HCT116 (cell line): Measurements from ENCODE around the gene APH1B. TPM values are rescaled to one million over a fixed set of nuclear protein-coding genes. Genes with fewer than 3 reads are reported as not detected.

ENCODE experiments used
- ATAC-seq: fragments of 200-7000 bp; cut with Tn5 transposase; 2 replicates; pipeline ENCODE4 v1.9.1; 2020; ENCODE audit warnings: mild to moderate bottlenecking, moderate library complexity
- BruUV-seq: library from RNA; stranded (reverse); fragments of 400-500 nt; replicated peaks from 2 replicates; lab custom pipeline; 2021; lab: Mats Ljungman, UMichigan
- CTCF ChIA-PET: fragments of 300-600 bp; sonication (Branson Sonifier 250); formaldehyde crosslinking; loops from one replicate; lab custom pipeline; 2021; ENCODE audit warnings: antibody characterized with exemption; lab: Charles Lee
- POLR2A ChIA-PET: fragments of 300-600, 350-600 bp; sonication (Branson Sonifier 250); formaldehyde crosslinking; loops from one replicate; lab custom pipeline; 2021; ENCODE audit warnings: antibody characterized with exemption; lab: Charles Lee
- RAD21 ChIA-PET, 2 experiments: fragments of 300-600 bp; sonication (Branson Sonifier 250); formaldehyde crosslinking; loops; one replicate each; lab custom pipeline; 2023; ENCODE audit warnings: low total read pairs in 2 of 2; ENCODE audit not compliant: uncharacterized antibody in 2 of 2, unreplicated experiment in 2 of 2, low non-redundant PET in 1 of 2; lab: Charles Lee
- DNase-seq: peaks from one replicate; pipeline ENCODE4 v3.0.0-alpha.2; 2010; ENCODE audit warnings: low read depth, low spot score
- H2AFZ ChIP-seq: fragments of 200-600 bp; shearing (Covaris generic), sonication (generic); 2 replicates; pipeline ENCODE4 v1.6.1; 2017; ENCODE audit warnings: low read depth, mixed run types, mixed read lengths, antibody characterized with exemption, low read length; ENCODE audit not compliant: poor library complexity, severe bottlenecking
- H3K27ac ChIP-seq: 2 replicates; pipeline ENCODE4 v1.5.1; 2012; ENCODE audit warnings: low read depth, low read length
- H3K27me3 ChIP-seq: fragments of 200-600 bp; sonication (generic); 2 replicates; pipeline ENCODE4 v1.6.1; 2016; ENCODE audit warnings: mixed run types, low read length, mixed read lengths; ENCODE audit not compliant: insufficient read depth
- H3K36me3 ChIP-seq, 2 experiments: fragments of 200-500 bp in 1 of 2; fragments of 200-600 bp in 1 of 2; sonication (Bioruptor generic) in 1 of 2; sonication (generic) in 1 of 2; 2 replicates each; pipeline versions ENCODE4 v1.5.1 to v1.6.1; 2014 to 2016; ENCODE audit warnings: low read length in 2 of 2, inconsistent platforms in 1 of 2, mixed read lengths in 1 of 2, mixed run types in 1 of 2; ENCODE audit not compliant: insufficient read depth in 2 of 2, control insufficient read depth in 1 of 2
- H3K4me1 ChIP-seq, 2 experiments: fragments of 200-600 bp in 1 of 2; sonication (generic) in 1 of 2; 2 replicates each; pipeline versions ENCODE4 v1.5.1 to v1.6.1; 2012 to 2017; ENCODE audit warnings: low read length in 2 of 2, inconsistent platforms in 1 of 2, mild to moderate bottlenecking in 1 of 2, mixed read lengths in 1 of 2, mixed run types in 1 of 2, moderate library complexity in 1 of 2; ENCODE audit not compliant: insufficient read depth in 2 of 2, control insufficient read depth in 1 of 2
- H3K4me2 ChIP-seq: fragments of 200-600 bp; sonication (generic); 2 replicates; pipeline ENCODE4 v1.6.1; 2017; ENCODE audit warnings: mixed run types, low read length, mixed read lengths
- H3K4me3 ChIP-seq, 2 experiments: fragments of 200-600 bp in 1 of 2; sonication (generic) in 1 of 2; replicated peaks in 1 of 2; 2 replicates each; pipeline ENCODE4 v1.5.1; 2011 to 2016; ENCODE audit warnings: low read length in 2 of 2, control low read depth in 1 of 2, low read depth in 1 of 2, mild to moderate bottlenecking in 1 of 2, mixed read lengths in 1 of 2, mixed run types in 1 of 2
- H3K79me2 ChIP-seq: fragments of 200-600 bp; sonication (generic); 2 replicates; pipeline ENCODE4 v1.6.1; 2017; ENCODE audit warnings: mild to moderate bottlenecking, mixed run types, low read length, moderate library complexity, mixed read lengths; ENCODE audit not compliant: insufficient read depth
- H3K9ac ChIP-seq: fragments of 200-600 bp; sonication (generic); 2 replicates; pipeline ENCODE4 v1.6.1; 2016; ENCODE audit warnings: low read length, mixed read lengths
- H3K9me2 ChIP-seq: fragments of 200-600 bp; sonication (generic), shearing (Covaris generic); 2 replicates; pipeline ENCODE4 v1.6.1; 2017; ENCODE audit warnings: mixed run types, mild to moderate bottlenecking, moderate library complexity; ENCODE audit not compliant: insufficient read depth
- H3K9me3 ChIP-seq, 2 experiments: fragments of 200-500 bp in 1 of 2; fragments of 200-600 bp in 1 of 2; sonication (Bioruptor generic) in 1 of 2; sonication (generic) in 1 of 2; 2 replicates each; pipeline ENCODE4 v1.6.1; 2014 to 2017; ENCODE audit warnings: low read length in 2 of 2, mixed read lengths in 2 of 2, inconsistent platforms in 1 of 2, low read depth in 1 of 2, mild to moderate bottlenecking in 1 of 2, mixed run types in 1 of 2, moderate library complexity in 1 of 2; ENCODE audit not compliant: control insufficient read depth in 1 of 2, insufficient read depth in 1 of 2
- H4K20me1 ChIP-seq: fragments of 200-600 bp; sonication (generic), shearing (Covaris generic); 2 replicates; pipeline ENCODE4 v1.6.1; 2017; ENCODE audit warnings: mixed run types, mild to moderate bottlenecking, moderate library complexity; ENCODE audit not compliant: insufficient read depth
- CEBPB ChIP-seq: IDR thresholded peaks from 2 replicates; pipeline ENCODE4 v1.6.1; 2012; ENCODE audit warnings: low read depth
- EGR1 ChIP-seq: IDR thresholded peaks from 2 replicates; pipeline ENCODE4 v1.6.1; 2012; ENCODE audit warnings: low read depth
- ELF1 ChIP-seq: IDR thresholded peaks from 2 replicates; pipeline ENCODE4 v1.6.1; 2012; ENCODE audit warnings: low read depth, borderline replicate concordance
- EZH2 ChIP-seq: fragments of 200-600 bp; sonication (generic); IDR thresholded peaks from 2 replicates; pipeline ENCODE4 v1.6.1; 2017; ENCODE audit warnings: antibody characterized with exemption, mixed run types
- EZH2phosphoT487 ChIP-seq: fragments of 200-600 bp; IDR thresholded peaks from 2 replicates; pipeline ENCODE4 v1.6.1; 2018; ENCODE audit warnings: antibody characterized with exemption, borderline replicate concordance
- FOSL1 ChIP-seq: IDR thresholded peaks from 2 replicates; pipeline ENCODE4 v1.6.1; 2012; ENCODE audit warnings: low read depth
- JUND ChIP-seq: IDR thresholded peaks from 2 replicates; pipeline ENCODE4 v1.6.1; 2012
- POLR2A ChIP-seq: IDR thresholded peaks from 2 replicates; pipeline ENCODE4 v1.7.0; 2011; ENCODE audit warnings: borderline replicate concordance; ENCODE audit not compliant: insufficient read depth, insufficient read length; ENCODE audit errors: extremely low read depth
- RAD21 ChIP-seq: IDR thresholded peaks from 2 replicates; pipeline ENCODE4 v1.6.1; 2012; ENCODE audit warnings: low read depth, mild to moderate bottlenecking
- SIN3A ChIP-seq: IDR thresholded peaks from 2 replicates; pipeline ENCODE4 v1.6.1; 2012; ENCODE audit warnings: low read depth
- SP1 ChIP-seq: IDR thresholded peaks from 2 replicates; pipeline ENCODE4 v1.6.1; 2012; ENCODE audit warnings: low read depth
- SRF ChIP-seq: IDR thresholded peaks from 2 replicates; pipeline ENCODE4 v1.6.1; 2012; ENCODE audit warnings: low read depth
- YY1 ChIP-seq: IDR thresholded peaks from 2 replicates; pipeline ENCODE4 v1.6.1; 2011; ENCODE audit warnings: low read length, low read depth, moderate library complexity, mild to moderate bottlenecking; ENCODE audit not compliant: insufficient replicate concordance; ENCODE audit errors: extremely low read depth
- ZFX ChIP-seq: fragments of 450-650 bp; IDR thresholded peaks from 2 replicates; pipeline ENCODE4 v1.6.1; 2017
- ZNF274 ChIP-seq: fragments of 200-500 bp; sonication (Bioruptor generic); IDR thresholded peaks from 2 replicates; pipeline ENCODE4 v1.6.1; 2014; ENCODE audit warnings: mild to moderate bottlenecking, low read depth, low read length, inconsistent platforms
- intact Hi-C: fragments of 100-400 bp; cut with micrococcal nuclease; formaldehyde crosslinking; loops from 2 replicates; pipeline ENCODE4 v1.10.0; 2022
- total RNA-seq: library from RNA; stranded (reverse); gene quantifications from one replicate; pipeline ENCODE4 v1.2.1, GENCODE V29; 2021; ENCODE audit not compliant: unreplicated experiment
- TF ChIP-seq, protein P1 (sequence below): IDR thresholded peaks from 2 replicates; pipeline ENCODE4 v1.6.1; 2011; ENCODE audit warnings: mild to moderate bottlenecking, low read length, moderate library complexity; ENCODE audit not compliant: insufficient replicate concordance; ENCODE audit errors: extremely low read depth
- TF ChIP-seq, protein P2 (sequence below), 3 experiments: fragments of 200-600 bp in 1 of 3; sonication (generic) in 1 of 3; IDR thresholded peaks in 2 of 3; conservative IDR thresholded peaks in 1 of 3; 2 replicates each; pipeline ENCODE4 v1.5.1; 2012 to 2017; ENCODE audit warnings: low read depth in 2 of 3, low read length in 2 of 3, antibody characterized with exemption in 1 of 3, borderline replicate concordance in 1 of 3, control low read depth in 1 of 3, mild to moderate bottlenecking in 1 of 3, mixed read lengths in 1 of 3, mixed run types in 1 of 3, moderate library complexity in 1 of 3; ENCODE audit not compliant: insufficient read depth in 1 of 3

APH1B gene
- total RNA-seq, 1 experiment from 2014 or later: 8.5 TPM

DNA sequence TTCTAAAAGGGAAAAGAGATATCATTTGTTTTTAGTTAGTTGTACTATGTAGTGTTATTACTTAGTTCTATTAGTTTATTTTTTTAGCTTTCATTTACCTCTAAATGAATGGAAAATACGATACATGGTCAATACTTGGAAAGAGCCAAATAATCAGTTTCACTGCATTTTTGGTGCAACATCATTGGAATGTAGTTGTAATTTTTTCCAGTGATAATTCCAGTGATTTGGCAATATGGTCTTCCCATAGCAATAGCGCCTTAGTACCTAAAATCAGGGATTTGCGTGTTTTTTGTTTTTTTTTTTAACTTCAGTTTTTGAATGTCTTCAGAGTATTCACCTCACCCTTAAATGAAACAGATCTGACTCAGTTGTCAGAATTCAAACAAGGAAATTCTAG is 46.2 kb upstream of the APH1B start:
- intact Hi-C loops: no loop called here
- BruUV-seq: no TSS peak
- ChIA-PET POLR2A (no interaction called here), RAD21 (no interaction called here), CTCF (no interaction called here)
- Histone ChIP-seq H3K27ac (no peak overlapping the region), H3K4me2 (no peak overlapping the region), H3K36me3 (no peaks in the 10 kb centered on the region), H3K9me2 (no peaks in the 10 kb centered on the region), H3K4me1 (peaks cover 0 to 12% of the 10 kb centered on the region in 2 experiments; a peak in 2 of 4 replicates), H2AFZ (no peak overlapping the region), H3K9ac (no peak overlapping the region), H3K4me3 (no peak overlapping the region), H3K79me2 (no peaks in the 10 kb centered on the region), H4K20me1 (no peaks in the 10 kb centered on the region), H3K9me3 (no peaks in the 10 kb centered on the region), H3K27me3 (no peaks in the 10 kb centered on the region)
- ATAC-seq (no peak), DNase-seq (no peak)
- TF ChIP-seq, protein P1, sequence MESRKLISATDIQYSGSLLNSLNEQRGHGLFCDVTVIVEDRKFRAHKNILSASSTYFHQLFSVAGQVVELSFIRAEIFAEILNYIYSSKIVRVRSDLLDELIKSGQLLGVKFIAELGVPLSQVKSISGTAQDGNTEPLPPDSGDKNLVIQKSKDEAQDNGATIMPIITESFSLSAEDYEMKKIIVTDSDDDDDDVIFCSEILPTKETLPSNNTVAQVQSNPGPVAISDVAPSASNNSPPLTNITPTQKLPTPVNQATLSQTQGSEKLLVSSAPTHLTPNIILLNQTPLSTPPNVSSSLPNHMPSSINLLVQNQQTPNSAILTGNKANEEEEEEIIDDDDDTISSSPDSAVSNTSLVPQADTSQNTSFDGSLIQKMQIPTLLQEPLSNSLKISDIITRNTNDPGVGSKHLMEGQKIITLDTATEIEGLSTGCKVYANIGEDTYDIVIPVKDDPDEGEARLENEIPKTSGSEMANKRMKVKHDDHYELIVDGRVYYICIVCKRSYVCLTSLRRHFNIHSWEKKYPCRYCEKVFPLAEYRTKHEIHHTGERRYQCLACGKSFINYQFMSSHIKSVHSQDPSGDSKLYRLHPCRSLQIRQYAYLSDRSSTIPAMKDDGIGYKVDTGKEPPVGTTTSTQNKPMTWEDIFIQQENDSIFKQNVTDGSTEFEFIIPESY: no peak
- no peak for TF ChIP-seq EZH2phosphoT487
- no peak for TF ChIP-seq EZH2
- TF ChIP-seq SP1: no peak
- TF ChIP-seq, protein P2, sequence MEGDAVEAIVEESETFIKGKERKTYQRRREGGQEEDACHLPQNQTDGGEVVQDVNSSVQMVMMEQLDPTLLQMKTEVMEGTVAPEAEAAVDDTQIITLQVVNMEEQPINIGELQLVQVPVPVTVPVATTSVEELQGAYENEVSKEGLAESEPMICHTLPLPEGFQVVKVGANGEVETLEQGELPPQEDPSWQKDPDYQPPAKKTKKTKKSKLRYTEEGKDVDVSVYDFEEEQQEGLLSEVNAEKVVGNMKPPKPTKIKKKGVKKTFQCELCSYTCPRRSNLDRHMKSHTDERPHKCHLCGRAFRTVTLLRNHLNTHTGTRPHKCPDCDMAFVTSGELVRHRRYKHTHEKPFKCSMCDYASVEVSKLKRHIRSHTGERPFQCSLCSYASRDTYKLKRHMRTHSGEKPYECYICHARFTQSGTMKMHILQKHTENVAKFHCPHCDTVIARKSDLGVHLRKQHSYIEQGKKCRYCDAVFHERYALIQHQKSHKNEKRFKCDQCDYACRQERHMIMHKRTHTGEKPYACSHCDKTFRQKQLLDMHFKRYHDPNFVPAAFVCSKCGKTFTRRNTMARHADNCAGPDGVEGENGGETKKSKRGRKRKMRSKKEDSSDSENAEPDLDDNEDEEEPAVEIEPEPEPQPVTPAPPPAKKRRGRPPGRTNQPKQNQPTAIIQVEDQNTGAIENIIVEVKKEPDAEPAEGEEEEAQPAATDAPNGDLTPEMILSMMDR (IDR thresholded peaks at IDR 0.05 in 2 of 3, conservative IDR thresholded peaks at IDR 0.05 in 1 of 3; ENCODE audit: borderline replicate concordance in 1 of 3, insufficient read depth in 1 of 3, low read depth in 2 of 3, low read length in 2 of 3): no peak
- no peak for TF ChIP-seq RAD21
- no peak for TF ChIP-seq JUND
- no peak for TF ChIP-seq EGR1
- no peak for TF ChIP-seq CEBPB
- TF ChIP-seq ZFX: no peak
- no peak for TF ChIP-seq POLR2A
- no peak for TF ChIP-seq FOSL1
- no peak for TF ChIP-seq ELF1
- TF ChIP-seq YY1: no peak
- TF ChIP-seq SIN3A: no peak
- no peak for TF ChIP-seq SRF
- TF ChIP-seq ZNF274: no peak
